ENCODE results near the gene ZNF195.

Gene ZNF195

DNA sequence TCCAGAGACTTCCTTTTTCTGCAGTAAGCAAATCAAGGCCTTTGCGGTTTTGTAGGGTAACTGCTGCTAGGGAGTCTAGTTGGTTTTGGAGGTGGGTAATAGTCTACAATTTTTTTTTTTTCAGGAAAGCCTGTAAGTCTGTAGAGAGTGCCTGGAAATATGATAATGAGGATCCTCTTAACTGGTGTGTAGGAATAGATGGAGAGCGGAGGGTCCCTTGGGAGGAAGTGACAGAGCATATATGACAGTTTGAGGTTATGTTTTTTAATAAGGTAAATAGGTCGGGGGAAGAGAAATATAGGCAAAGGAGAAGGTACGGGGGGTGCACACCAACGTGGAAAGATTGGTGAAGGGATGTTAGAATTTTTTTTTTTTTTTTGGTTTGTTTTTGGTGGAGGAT lies 25.9 kb downstream of the ZNF195 start:
- no peak for DNase-seq (ENCODE audit: low read depth)
- no peak overlapping the region for H3K4me3 ChIP-seq (ENCODE audit: control insufficient read depth, low read depth, low read length)
- TF ChIP-seq, protein P1, sequence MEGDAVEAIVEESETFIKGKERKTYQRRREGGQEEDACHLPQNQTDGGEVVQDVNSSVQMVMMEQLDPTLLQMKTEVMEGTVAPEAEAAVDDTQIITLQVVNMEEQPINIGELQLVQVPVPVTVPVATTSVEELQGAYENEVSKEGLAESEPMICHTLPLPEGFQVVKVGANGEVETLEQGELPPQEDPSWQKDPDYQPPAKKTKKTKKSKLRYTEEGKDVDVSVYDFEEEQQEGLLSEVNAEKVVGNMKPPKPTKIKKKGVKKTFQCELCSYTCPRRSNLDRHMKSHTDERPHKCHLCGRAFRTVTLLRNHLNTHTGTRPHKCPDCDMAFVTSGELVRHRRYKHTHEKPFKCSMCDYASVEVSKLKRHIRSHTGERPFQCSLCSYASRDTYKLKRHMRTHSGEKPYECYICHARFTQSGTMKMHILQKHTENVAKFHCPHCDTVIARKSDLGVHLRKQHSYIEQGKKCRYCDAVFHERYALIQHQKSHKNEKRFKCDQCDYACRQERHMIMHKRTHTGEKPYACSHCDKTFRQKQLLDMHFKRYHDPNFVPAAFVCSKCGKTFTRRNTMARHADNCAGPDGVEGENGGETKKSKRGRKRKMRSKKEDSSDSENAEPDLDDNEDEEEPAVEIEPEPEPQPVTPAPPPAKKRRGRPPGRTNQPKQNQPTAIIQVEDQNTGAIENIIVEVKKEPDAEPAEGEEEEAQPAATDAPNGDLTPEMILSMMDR (IDR thresholded peaks at IDR 0.05; ENCODE audit: control insufficient read depth, insufficient read depth, low read depth, low read length, missing control alignments) = no peak

DNA sequence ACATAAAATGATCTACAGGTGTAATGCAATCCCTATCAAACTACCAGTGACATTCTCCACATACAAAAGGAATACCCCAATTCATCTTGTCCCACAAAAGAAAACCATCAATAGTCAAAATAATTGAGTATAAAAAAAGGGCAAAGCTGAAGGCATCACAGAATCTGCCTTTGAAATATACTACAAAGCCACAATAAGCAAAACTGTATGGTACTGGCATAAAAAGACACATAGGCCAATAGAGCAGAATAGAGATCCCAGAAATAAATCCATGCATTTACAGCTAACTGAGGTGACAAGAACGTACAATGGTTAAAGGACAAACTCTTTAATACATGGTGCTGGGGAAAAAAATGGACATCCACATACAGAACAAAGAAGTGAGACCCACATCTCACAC lies 31.8 kb downstream of the ZNF195 start:
- DNase-seq (ENCODE audit: low read depth) = no peak
- no peak overlapping the region for H3K4me3 ChIP-seq (ENCODE audit: control insufficient read depth, low read depth, low read length)
- TF ChIP-seq, protein P1 (IDR thresholded peaks at IDR 0.05; ENCODE audit: control insufficient read depth, insufficient read depth, low read depth, low read length, missing control alignments) = no peak

DNA sequence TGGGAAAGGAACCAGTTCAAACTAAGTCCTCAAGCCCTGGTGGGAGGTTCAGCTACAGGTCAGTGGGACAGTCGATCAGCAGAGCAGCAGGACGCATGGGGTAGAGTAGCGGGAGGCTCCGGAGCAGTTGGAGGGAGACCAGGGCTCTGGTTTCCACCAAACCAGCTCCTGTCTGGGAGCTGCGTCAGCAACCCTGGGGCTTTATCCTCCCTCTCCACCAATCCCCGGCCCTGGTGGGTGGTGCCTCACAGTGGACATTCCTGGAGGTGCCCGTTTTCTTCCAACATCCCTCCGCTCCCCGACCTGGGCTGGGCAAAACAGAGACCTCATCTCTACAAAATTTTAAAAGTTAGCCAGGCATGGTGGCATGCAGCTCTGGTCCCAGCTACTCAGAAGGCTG lies 32.4 kb downstream of the ZNF195 start:
- no peak for DNase-seq (ENCODE audit: low read depth)
- TF ChIP-seq, protein P1 (IDR thresholded peaks at IDR 0.05; ENCODE audit: control insufficient read depth, insufficient read depth, low read depth, low read length, missing control alignments) = no peak
- H3K4me3 ChIP-seq (ENCODE audit: control insufficient read depth, low read depth, low read length) = no peak overlapping the region

DNA sequence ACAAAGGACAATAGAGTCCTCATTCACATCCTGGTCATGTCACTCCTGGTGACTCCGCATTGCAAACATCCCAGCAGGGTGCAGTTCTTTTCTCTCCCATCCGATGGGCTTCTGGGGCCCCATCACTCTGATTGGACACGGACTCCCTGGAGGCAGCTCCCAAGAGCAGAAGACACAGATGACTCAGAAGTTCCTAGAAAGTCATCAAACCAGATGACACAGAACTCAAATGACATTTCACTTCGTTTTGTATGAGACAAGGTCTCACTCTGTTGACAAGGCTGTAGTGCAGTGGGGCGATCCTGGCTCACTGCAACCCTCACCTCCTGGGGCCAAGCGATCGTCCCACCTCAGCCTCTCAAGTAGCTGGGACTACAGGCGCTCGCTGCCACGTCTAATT lies 33.2 kb downstream of the ZNF195 start:
- TF ChIP-seq, protein P1 (IDR thresholded peaks at IDR 0.05; ENCODE audit: control insufficient read depth, insufficient read depth, low read depth, low read length, missing control alignments) = no peak
- no peak for DNase-seq (ENCODE audit: low read depth)
- no peak overlapping the region for H3K4me3 ChIP-seq (ENCODE audit: control insufficient read depth, low read depth, low read length)

DNA sequence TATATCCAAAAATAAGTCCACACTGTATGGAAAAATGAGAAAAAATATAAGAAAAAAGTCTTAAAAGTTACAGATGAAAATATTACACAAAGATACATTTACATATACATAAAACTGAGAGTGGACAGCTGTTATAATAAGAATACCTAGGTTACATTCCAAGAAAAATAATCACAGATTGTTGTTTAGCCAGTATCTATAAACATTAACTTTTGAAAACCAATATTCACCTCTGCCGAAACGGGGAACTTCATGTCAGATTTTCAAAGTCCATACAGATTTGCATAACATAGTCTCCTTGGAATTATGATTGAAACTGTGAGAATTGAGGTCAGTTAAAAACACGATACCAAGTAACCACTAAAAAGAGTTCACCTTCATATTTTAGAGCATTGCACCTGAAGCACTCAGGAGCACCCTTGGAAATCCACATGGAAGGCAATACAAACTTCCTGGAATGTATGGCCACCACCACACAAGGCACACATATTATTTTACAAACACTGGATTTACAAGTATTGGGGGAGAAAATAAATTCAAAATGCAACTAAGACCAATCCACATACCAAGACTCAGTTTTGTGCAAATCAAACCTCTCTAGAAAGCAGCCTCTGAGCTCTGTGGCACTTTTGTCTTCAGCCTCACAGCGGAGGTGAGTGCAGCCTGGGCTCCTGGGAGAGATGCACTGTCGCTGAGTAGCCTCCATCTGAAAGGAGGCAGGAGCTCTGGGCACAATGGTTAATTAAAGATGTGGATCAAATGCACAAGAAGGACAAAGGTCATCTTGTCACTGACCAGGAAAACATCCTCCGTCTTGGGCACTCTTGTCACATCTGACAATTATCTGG lies 34.4 kb downstream of the ZNF195 start:
- no peak for DNase-seq (ENCODE audit: low read depth)
- TF ChIP-seq, protein P1 (IDR thresholded peaks at IDR 0.05; ENCODE audit: control insufficient read depth, insufficient read depth, low read depth, low read length, missing control alignments) = no peak
- no peak overlapping the region for H3K4me3 ChIP-seq (ENCODE audit: control insufficient read depth, low read depth, low read length)

DNA sequence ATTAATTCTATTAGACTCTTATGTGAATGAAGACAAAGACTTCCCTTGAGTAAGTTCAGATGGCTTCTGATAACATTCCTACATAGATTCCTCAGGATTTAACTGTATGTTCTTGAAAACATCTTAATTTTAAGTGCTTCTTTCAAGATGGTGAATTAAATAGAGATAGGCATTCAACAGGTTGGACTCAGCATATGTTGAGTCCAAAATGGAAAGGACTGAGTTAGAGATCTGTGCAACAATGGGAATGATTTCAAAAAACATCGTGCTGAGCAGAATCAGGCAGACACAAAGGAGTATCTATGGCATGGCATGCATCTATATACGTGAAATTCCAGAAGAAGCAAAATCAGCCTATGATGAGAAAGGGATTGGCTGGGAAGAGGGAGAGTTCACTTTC lies 36.2 kb downstream of the ZNF195 start:
- DNase-seq (ENCODE audit: low read depth) = no peak
- TF ChIP-seq, protein P1 (IDR thresholded peaks at IDR 0.05; ENCODE audit: control insufficient read depth, insufficient read depth, low read depth, low read length, missing control alignments) = no peak

More for the DNA sequence above, 36.2 kb downstream of the ZNF195 start:
- no peak overlapping the region for H3K4me3 ChIP-seq (ENCODE audit: control insufficient read depth, low read depth, low read length)

All from AG09309 (cell line).